Activated T-cell treated with anti-CD3 and anti-CD28 coated beads for 48 hours (primary cell): Measurements from ENCODE around the gene HYDIN.
"Not testable (repeated sequence)": the region's sequence is repeated elsewhere in the genome, so short reads cannot be mapped to it uniquely, and the experiment has no call there.

ENCODE experiments used
- DNase-seq: peaks from one replicate; pipeline ENCODE4 v3.0.0-alpha.2; 2020; ENCODE audit warnings: low read depth

HYDIN gene

GRCh38 chr16:70992511-70992910, 238.0 kb downstream of the HYDIN start:
- not testable (repeated sequence) for DNase-seq

DNA sequence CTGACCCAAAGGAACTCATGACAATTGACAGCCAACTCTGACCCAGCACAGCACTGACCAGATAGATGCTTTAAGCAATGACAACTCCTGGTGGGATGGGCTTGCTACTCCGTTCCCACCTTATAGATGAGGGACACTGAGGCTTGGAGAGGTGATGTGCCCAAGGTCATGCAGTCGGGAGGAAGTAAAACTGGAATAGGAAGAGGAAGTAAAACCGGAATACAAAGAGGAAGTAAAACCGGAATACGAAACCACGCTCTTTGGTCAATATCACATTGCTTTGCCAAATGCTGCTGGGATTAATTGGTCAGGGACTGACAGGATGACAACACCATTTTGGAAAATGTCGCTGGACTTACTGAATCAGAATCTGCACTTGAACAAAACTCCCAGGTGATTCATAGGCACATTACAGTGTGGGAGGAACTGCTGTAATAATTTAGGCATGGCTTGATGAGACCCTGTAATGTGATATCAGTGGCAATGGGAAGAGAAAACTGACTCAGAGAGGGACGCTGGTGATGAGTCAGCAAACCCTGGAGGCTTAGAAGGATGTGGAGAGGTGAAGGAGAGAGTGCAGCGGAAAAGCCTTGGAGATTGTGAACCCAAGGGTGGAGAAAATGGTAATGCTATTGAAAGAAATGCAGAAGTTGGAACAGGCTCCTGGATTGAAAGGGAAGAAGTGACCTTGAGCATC, 243.4 kb downstream of the HYDIN start:
- not testable (repeated sequence) for DNase-seq

DNA sequence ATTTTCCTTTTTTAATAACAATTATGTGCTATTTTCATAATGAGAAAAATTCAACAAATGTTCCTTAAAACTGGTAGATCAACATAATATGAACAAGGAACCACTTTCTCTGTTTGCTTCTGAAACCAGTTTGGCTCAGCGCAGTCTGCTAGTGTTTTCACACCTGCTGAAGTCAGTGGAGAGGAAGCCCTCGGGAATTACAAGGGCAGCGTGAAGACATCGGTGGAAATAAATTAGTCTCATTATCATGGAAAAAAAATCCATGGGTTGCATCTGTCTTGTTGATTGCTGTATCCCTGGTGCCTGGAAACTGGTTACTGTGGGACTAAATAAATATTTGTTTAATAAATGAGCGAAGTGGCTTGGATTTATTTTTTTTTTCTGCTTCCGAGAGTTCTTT, 245.8 kb downstream of the HYDIN start:
- DNase-seq: not testable (repeated sequence)

- DNase-seq: not testable (repeated sequence)
These were observed 262.2 kb downstream of the HYDIN start for GRCh38 chr16:70968332-70968731.

DNA sequence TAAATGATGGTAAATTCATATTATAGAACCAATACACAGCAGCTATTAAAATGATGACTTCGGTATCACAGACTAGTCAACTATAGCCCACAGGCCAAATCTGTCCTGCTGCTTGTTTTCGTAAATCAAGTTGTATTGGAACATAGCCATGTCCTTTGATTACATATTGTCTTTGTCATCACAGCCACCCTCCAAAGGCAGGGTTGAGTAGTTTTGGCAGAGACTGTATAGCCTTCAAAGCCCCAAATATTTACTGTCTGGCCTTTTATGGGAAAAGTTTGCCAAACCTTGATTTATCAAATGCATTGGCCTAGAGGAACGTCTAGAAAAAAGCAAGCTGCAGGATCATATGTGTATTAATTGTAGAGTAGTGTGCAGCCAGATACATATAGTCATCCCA, 270.4 kb downstream of the HYDIN start:
- not testable (repeated sequence) for DNase-seq

DNA sequence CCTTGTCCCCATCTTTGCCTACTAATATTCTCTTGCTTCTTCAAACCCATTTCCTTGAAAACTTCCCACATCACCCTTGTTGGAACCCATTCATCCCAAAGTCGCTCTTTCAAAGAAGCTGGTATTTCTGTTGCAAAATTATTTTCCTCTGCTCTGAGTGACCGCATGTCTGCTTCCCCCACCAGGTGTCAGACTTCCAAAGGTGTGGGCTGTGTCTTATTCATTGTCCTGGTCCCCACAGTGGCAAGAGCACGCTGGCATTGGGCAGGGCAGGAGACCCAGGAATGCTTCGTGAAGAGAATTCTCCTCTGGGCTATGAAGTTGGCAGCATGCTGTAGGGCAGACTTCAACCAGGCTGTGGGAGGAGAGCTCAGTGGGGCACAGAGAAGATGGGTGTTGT, 275.6 kb downstream of the HYDIN start:
- not testable (repeated sequence) for DNase-seq

- DNase-seq: not testable (repeated sequence)
These were observed 276.7 kb downstream of the HYDIN start for GRCh38 chr16:70953824-70954223.

- not testable (repeated sequence) for DNase-seq
These were observed 287.0 kb downstream of the HYDIN start for GRCh38 chr16:70943551-70943950.

- not testable (repeated sequence) for DNase-seq
These were observed 290.7 kb downstream of the HYDIN start for GRCh38 chr16:70939690-70940359.

DNA sequence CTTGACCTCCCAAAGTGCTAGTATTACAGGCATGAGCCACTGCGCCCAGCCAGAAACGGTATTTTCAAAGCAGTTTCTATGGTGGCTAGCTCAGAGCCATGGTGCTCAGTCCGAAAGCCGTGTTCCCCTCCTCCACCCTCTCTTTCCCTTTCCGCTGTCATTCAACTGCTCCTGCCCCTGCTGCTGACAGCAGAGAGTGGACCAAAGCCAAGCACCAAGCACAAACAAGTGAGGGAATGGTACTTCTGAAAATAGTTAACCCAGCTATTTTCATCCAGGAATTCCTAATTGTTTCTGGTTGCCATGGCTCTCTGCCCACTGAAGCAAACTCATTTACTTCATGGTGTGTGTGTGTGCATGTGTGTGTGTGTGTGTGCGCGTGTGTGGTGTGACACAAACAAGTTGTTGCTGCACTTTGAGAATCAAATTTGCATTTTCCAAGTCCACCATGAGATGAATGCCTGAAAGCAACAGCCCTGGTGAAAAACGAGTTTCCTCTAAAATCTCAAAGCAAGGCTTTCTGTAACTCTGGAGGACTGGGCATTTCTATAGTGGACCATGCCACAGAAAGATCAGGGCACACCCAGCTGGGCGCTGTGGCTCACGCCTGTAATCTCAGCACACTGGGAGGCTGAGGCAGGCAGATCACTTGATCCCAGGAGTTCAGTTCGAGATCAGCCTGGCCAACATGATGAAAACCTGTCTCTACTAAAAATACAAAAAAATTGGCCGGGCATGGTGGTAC, 293.6 kb downstream of the HYDIN start:
- DNase-seq: not testable (repeated sequence)

DNA sequence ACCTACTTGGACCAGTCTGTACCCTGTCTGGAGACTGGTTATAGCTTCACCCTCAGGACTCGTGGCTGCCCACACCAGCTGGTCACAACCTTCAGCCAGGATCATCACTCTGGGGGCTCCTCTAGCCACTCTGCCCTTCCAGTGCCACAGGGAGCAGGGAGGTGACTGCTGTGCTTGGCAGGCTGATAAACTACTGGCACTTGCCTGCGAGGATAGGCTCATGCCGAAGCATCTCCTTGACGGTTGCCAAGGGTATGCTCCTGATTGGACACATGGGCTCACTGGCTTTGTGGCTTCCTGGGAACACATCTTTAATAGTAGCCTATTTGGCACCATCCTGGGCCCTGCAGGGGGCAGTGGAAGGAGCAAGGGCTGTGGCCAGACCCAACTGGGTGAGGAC, 295.2 kb downstream of the HYDIN start:
- not testable (repeated sequence) for DNase-seq

DNA sequence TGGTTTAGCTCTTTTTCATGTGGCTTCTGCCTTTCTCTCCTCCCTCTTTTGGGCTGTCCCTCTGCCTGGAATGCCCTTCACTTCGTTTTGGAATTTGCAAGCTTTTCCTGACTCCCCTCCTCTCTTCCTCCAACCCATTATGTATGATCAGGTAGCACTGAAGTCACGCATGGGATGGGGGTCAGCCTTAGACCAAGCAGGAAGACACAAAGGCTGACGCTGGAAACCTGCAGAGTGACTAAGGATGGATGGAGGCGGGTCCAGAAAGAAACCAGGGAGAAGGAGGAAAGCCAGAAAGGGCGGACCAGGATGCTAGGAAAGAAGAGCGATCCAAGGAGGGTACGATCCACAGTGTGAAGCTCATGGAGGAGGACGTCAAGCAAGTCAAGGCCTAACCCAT, 296.8 kb downstream of the HYDIN start:
- not testable (repeated sequence) for DNase-seq

DNA sequence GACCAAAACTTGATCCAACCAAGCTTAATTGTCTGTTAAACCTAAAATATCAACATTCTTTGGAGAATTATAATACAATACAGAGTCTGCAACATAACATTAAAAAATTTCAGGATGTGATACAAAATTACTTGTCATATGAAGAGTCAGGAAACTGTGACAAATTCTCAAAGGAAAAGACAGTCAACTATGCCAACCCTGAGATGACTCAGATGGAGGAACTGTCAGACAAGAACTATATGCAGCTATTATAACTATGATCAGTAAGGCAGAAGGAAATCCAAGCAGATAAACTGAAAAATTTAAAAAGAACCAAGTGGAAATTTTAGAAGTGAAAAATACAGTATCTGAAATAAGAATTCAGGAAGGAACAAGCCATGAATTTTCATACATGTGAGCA, 299.8 kb downstream of the HYDIN start:
- not testable (repeated sequence) for DNase-seq

DNA sequence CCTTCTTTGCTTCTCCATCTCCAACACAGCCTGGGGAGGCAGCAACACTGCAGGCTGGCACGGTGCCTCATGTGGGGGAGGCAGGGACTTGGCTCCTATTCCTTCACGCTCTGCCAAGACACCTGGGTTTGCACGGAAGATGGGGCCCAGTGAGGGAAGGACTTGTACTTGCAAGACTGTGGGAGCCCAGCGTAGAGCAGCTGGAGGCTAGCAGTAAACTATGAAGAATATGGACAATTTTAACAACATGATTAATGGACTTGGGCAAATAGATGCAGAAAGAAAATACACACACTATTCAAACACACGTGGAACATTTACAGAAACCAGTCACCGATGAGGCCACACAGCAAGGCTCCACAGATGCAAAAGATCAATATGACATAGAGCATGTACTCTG, 308.4 kb downstream of the HYDIN start:
- not testable (repeated sequence) for DNase-seq

- not testable (repeated sequence) for DNase-seq
These were observed 309.9 kb downstream of the HYDIN start for GRCh38 chr16:70920661-70921060.

GRCh38 chr16:70888208-70888607, 342.3 kb downstream of the HYDIN start:
- not testable (repeated sequence) for DNase-seq

- not testable (repeated sequence) for DNase-seq
These were observed 345.9 kb downstream of the HYDIN start for GRCh38 chr16:70884652-70885051.

GRCh38 chr16:70882311-70882710, 348.2 kb downstream of the HYDIN start:
- not testable (repeated sequence) for DNase-seq

DNA sequence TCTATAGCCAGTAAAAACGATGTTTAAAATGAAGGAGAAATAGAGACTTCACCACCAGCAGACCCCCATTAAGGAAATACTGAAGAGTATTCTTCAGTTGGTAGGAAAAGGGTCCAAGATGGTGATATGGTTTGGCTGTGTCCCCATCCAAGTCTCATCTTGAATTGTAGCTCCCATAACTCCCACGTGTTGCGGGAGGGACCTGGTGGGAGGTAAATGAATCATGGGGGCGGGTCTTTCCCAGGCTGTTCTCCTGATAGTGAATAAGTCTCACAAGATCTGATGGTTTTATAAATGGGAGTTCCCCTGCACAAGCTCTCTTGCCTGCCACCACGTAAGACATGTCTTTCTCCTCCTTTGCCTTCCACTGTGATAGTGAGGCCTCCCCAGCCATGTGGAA, 352.6 kb downstream of the HYDIN start:
- not testable (repeated sequence) for DNase-seq

DNA sequence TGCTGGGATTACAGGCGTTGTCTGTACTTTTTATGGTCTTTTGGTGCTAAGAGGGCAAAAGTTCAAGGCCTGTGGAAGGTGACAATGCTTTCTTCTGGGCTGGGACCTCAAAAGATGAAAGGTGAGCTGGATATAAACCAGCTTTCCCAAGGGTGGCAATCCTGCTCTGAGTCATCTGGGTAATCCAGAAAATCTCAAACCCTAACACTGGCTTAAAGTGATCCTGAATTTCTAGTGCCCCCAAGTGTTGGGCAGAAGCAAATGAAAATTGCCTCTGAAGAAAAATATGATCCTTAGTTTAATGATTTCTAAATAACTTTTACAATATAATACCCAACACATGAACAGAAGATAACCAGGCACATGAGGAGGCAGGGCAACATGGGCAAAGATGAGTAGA, 354.1 kb downstream of the HYDIN start:
- DNase-seq: not testable (repeated sequence)

DNA sequence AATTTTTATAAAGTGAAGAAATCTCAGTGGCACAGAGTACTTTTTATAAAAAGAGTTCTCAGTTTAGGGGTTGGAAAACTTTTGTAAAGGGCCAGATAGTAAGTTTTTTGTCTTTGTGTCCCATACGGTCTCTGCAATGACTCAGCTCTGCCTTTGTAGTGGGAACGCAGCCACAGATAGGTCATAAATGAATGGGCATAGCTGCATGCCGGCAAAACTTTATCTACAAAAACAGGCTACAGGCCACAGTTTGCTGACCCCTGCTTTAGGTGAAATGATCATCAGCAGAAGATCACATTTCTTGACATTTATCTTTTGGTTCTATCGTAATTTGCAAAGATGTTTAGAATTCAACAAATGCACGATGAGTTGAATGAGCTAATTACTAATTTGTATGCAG, 365.8 kb downstream of the HYDIN start:
- DNase-seq: not testable (repeated sequence)

DNA sequence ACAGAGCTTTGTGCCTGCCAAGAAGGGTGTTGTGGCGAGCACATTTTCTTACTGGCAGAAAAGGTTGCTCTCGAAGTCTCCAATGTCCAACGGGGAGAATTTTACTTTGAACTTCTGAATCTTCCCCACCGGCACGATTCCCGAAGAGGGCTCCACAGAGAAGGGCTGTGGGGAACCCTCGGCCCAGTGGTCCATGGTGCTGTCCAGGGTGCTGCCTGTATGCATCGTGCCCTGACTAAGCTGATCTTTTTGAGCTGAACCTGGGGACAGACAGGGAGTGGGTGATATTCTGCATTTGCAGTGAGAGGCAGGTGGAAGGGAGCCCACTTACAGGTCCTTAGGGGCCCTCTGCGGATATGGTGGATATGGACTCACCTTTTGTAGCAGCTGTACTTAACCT, 368.5 kb downstream of the HYDIN start:
- not testable (repeated sequence) for DNase-seq

DNA sequence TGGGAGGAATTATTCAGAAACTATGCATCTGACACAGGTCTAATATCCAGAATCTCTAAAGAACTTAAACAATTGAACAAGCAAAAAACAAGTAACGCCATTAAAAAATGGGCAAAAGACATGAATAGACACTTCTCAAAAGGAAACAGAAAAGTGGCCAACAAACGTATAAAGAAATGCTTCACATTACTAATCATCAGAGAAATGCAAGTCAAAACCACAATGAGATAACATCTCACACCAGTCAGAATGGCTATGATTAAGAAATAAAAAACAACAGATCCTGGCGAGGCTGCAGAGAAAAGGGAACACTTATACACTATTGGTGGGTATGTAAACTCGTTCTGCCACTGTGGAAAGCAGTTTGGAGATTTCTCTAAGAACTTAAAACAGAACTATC, 379.2 kb downstream of the HYDIN start:
- not testable (repeated sequence) for DNase-seq
